Muscle layer of colon (tissue), 2 donors: Measurements from ENCODE around the gene CD58.
"Not testable (repeated sequence)": the region's sequence is repeated elsewhere in the genome, so short reads cannot be mapped to it uniquely, and the experiment has no call there.

Experiments used
- H3K27ac ChIP-seq: one replicate; pipeline ENCODE4 v1.7.0; 2013; ENCODE audit warnings: low read depth, mild to moderate bottlenecking, low read length, moderate library complexity
- H3K27me3 ChIP-seq, 2 donors: one replicate each; pipeline ENCODE4 v1.7.0; 2013; ENCODE audit warnings: low read length in 2 of 2, mild to moderate bottlenecking in 2 of 2; ENCODE audit not compliant: insufficient read depth in 2 of 2, control insufficient read depth in 1 of 2
- H3K36me3 ChIP-seq: one replicate; pipeline ENCODE4 v1.7.0; 2013; ENCODE audit warnings: mild to moderate bottlenecking, low read length; ENCODE audit not compliant: insufficient read depth
- H3K4me1 ChIP-seq: one replicate; pipeline ENCODE4 v1.7.0; 2013; ENCODE audit warnings: mild to moderate bottlenecking, low read length; ENCODE audit not compliant: insufficient read depth
- H3K4me3 ChIP-seq, 2 donors: one replicate each; pipeline ENCODE4 v1.7.0; 2013; ENCODE audit warnings: low read length in 2 of 2, low read depth in 1 of 2, mild to moderate bottlenecking in 1 of 2, moderate library complexity in 1 of 2
- H3K9ac ChIP-seq: one replicate; pipeline ENCODE4 v1.7.0; 2013; ENCODE audit warnings: low read length
- H3K9me3 ChIP-seq: one replicate; pipeline ENCODE4 v1.7.0; 2013; ENCODE audit warnings: mild to moderate bottlenecking, low read length
- donor health status: abdominal sarcoma.
- donor health status: Adenocarcinoma of cecum.

Gene CD58

DNA sequence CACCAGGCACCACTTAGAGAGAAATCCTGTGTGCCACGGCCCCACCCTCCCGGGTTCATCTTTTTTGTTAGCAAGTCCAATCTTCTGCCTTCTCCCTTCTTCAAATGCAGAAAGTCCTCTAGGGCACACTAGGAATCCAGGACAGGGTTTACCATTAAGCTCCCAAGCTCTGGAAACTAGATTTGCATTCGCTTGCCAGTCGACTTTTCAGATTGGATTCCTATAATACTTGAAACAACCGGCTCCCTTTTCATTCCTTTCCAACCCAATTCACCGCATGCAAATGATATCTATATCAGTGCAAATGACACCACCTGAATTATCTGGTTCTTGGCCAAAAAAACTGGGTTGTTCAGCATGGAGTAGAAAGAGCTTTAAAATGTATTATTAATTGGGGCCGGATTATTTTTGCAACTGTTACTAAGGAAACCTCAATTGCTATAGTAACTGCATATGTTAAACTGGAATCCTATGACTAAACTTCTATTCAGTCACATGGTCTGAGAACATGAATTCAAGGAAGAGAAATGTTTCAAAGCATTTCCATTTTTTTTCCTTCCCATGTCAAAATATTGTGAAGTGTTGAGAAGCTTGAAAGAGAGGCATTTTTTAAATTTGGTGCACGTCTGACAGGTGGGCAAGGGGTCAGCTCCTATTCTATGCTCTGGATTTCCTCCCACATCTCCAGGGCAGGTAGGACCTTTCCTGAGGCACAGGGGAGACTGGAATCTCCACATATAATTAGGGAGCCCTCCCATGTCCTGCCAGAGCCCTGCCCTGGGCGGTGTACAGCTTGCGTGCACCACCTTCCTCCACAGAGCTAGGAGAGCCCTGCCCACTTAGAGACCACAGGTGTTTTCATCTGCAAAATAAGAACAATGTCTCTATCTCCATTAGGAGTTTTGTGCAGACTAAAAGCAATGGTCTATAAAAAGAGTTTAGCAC, 20.5 kb upstream of the CD58 start:
- not testable (repeated sequence) for H3K27ac ChIP-seq, H3K36me3 ChIP-seq, H3K9ac ChIP-seq, H3K27me3 ChIP-seq, H3K4me3 ChIP-seq, H3K4me1 ChIP-seq, H3K9me3 ChIP-seq

DNA sequence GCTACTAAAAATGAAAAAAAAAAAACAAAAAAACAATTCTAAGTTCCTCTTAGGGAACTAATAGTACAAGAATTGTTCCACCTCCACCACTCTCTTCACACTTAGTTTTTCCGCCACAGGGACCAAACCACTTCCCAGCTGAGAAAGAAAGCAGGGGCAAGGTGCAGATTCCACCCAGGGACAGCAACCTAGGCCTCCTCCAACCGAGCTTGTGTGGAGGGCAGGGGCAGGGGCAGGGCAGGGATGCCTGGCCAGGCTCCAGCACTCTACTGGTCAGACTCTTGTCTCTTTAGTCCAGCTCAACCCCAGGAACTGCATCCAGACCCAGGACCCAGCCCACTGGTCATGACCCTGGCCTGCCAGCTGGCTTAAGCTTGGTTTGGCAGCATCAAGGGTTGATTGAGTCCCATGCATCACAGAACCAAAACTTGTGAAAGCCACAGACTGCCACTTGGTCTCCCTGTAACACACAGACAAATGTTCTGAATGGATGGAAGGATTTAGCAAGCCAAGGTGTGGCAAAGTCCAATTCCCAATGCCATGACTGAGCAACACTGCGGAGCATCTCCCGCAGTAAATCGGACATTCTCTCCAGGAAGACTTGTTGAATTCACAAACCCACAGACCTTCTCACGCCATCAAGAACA, 19.7 kb upstream of the CD58 start:
- not testable (repeated sequence) for H3K27ac ChIP-seq, H3K9ac ChIP-seq, H3K9me3 ChIP-seq, H3K4me1 ChIP-seq, H3K4me3 ChIP-seq, H3K27me3 ChIP-seq, H3K36me3 ChIP-seq

DNA sequence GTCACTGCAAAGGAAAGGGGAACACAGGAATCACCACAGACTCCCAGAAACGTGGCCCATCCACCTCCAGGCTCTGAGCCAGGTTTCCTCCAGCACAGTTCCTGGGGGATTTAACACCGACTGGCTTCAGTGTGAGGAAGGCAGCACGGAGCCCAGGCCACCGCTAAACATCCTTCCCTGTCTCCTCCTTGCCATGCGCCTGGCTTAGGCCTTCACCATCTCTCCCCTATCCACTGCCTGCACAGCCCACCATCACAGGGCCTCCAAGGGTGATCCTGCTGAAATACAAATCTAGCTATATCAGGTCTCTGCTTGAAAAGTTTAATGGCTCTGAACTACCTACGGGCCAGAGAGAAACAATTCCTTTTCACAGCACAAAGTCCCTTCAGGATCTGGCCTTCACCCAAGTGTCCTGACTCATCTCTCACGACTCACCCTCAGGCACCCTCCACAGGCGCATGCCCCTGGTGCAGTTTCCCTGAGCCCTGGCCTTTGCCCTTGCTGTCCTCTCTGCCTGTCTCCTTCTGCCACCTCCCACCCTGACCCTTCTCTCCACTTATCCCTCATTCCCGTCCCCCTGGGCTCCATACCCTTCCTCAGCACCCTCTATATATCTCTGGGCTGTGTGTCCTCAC, 18.4 kb upstream of the CD58 start:
- H3K27ac ChIP-seq, H3K4me1 ChIP-seq, H3K9ac ChIP-seq: not testable (repeated sequence)

DNA sequence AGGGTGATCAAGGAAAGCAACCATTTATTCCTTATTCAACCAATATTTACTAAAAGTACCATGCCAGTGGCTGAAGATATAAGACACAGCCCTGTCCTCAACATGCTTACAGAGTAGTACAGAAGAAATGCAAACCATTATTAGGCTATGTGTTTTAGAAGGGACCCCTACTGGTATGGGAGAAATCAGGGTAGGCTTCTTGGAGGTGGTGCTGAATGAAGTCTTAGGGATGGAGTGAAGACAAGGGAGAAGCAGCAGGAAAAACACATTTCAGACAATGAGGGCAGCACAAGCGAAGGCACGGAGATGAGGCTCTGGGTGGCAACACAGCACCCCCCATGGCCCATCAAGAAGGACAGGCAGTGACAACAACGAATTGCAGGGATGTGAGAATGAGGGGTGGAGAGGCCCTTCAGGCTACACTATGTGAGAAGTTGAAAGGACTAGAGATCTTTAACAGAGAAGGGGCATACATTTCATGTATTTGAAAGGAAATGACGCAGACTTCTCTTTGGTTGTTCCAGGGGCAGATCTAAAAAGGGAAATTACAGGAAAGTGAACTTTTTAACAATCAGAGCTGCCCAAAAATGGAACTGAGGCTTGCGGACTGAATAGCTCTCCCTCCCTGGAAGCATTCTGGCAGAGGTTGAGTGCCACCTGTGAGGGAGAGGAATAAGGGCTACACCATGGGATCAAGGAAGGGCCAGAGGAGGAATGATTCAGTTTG, 16.8 kb upstream of the CD58 start:
- Histone ChIP-seq H3K9ac (no peak overlapping the region), H3K4me3 (no peak overlapping the region), H3K4me1 (no peaks in the 10 kb centered on the region), H3K27me3 (no peaks in the 10 kb centered on the region), H3K36me3 (no peaks in the 10 kb centered on the region), H3K27ac (no peak overlapping the region), H3K9me3 (no peaks in the 10 kb centered on the region)

More for the DNA sequence above, 18.4 kb upstream of the CD58 start:
- not testable (repeated sequence) for H3K9me3 ChIP-seq, H3K36me3 ChIP-seq, H3K27me3 ChIP-seq, H3K4me3 ChIP-seq

DNA sequence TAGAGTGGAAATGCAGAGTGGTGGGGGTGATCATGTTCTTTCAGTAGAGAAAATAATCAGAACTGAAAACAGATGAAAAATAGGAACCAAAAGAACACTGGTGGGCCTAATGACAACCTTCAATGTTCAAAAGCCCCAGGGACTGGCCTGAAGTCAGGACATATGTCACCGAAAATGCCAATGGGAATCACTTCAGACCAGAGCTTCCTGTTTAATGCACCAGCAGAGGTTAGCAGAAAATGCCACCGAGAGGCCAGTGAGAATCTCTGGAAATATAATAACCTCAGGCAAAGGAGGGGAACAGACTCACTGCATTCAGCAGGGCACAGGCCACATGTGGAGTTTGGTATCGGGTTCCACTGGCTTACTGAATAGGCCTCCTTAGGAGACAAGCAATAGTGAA, 15.9 kb upstream of the CD58 start:
- Histone ChIP-seq H3K36me3 (no peaks in the 10 kb centered on the region), H3K9ac (no peak overlapping the region), H3K27me3 (no peaks in the 10 kb centered on the region), H3K4me1 (no peaks in the 10 kb centered on the region), H3K4me3 (no peak overlapping the region), H3K9me3 (no peaks in the 10 kb centered on the region), H3K27ac (no peak overlapping the region)

DNA sequence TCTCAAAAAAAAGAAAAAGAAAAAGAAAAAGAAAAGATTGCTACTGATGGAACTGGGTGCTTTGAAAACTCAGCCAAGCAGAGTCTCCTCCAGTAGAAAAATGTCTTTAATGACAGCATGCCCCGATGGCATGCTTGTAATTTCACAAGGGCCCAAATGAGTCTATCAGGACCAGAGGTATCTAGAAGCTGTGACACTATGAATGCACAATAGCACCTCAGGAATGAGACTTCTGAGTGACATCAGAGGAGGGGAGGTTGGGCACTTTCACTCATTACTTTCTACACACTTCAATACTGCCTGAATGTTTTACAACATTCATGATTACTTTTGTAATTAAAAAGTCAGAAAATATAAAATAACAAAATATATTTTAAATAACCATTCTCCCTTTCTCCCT, 15.1 kb upstream of the CD58 start:
- no peaks in the 10 kb centered on the region for H3K27me3 ChIP-seq
- H3K4me1 ChIP-seq, result peaks cover 6% of the 10 kb centered on the region
- no peak overlapping the region for H3K27ac ChIP-seq
- no peak overlapping the region for H3K9ac ChIP-seq
- no peak overlapping the region for H3K4me3 ChIP-seq
- H3K36me3 ChIP-seq, result no peaks in the 10 kb centered on the region
- no peaks in the 10 kb centered on the region for H3K9me3 ChIP-seq

DNA sequence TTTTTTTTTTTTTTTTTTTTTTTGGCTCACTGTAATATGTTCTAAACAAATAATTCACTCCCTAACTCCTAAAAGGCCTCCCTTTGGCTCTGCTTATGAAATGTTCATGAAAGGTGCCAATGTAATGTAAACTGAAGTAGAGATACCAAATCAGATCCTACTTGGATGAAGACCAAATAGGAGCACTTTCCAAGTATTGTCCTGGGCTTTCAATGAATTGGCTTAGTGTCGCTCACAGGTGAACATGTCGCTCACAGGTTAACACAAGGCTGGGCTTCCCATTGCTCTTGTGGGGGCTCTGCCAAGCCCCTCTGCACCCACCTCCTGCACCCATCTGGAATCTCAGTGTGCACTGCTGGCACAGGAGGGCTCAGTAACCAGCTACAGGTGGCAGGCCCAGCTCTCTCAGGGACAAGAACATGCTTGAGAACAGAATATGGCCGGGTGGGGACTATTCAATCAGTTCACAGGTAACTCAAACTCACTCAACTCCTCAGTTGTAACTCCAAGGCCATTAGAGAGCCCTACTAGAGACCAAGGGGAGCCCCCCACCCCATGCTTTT, 10.6 kb upstream of the CD58 start:
- no peak overlapping the region for H3K9ac ChIP-seq
- peaks cover 6% of the 10 kb centered on the region for H3K4me1 ChIP-seq
- H3K36me3 ChIP-seq, result no peaks in the 10 kb centered on the region
- no peak overlapping the region for H3K27ac ChIP-seq
- no peaks in the 10 kb centered on the region for H3K27me3 ChIP-seq
- H3K4me3 ChIP-seq, result no peak overlapping the region
- no peaks in the 10 kb centered on the region for H3K9me3 ChIP-seq

DNA sequence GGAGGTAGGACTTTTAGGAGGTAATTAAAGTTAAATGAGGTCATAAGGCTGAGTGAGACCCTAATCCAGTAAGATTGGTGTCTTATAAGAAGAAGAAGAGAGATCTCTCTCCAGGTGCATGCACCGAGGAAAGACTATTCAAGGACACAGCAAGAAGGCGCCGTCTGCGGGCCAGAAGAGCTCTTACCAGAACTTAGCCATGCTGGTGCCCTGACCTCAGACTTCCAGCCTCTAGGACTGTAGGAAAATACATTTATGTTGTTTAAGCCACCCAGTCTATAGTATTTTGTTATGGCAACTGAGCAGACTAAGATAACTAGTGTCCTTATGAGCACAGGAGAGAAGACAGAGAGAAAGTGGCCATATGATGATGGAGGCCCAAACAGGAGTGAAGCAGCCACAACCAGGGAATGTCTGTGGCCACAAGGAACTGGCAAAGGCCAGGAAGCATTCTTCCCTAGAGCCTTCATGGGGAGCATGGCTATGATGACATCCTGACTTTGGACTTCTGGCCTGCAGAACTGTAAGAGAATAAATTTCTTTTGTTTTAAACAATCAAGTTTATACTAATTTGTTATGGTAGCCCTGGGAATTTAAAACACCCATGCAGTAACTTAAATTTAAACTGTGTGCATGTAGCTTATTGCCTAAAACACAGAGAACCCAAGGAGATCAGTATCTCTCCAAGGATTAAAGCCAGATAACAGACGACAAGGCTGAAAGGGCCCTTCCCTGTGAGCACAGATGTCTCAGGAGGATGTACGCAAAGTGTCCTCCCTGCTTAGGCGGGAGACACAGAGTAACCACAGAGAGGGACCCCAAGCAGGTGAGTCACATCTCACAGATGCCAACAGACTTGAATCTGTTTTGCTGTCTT, 9.9 kb upstream of the CD58 start:
- Histone ChIP-seq H3K4me1 (peaks cover 6% of the 10 kb centered on the region), H3K27ac (no peak overlapping the region), H3K9ac (no peak overlapping the region), H3K4me3 (no peak overlapping the region), H3K27me3 (no peaks in the 10 kb centered on the region), H3K9me3 (no peaks in the 10 kb centered on the region), H3K36me3 (no peaks in the 10 kb centered on the region)

DNA sequence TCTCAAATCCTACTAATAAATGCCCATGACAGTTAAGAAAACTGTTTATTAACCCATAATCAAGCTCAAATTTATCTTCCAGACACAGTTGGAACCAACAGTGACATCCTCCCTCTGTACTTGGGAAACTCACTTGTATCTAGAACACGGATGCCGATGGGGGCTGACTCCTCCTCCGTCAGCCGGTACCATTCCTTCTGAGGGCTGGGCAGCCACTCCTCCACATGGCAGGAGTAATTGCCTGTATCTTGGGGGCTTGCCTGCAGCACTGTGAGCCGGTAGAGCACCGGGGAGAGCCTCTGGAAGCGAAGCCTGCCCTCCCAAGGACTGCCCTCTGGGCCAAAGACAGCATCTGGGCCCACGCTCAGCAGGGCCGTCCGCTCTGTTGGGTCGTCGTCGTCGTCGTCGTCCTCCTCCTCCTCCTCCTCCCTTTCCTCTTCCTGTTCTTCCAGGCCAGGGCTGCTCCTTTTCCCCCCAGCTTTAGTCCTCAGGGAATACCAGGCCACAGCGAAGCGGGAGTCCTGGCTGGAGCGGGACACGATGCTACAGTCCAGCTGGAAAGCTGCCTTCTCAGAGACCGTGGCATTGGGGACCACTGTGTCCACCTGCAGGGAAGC, 8.5 kb upstream of the CD58 start:
- H3K27me3 ChIP-seq, result no peaks in the 10 kb centered on the region
- H3K36me3 ChIP-seq, result no peaks in the 10 kb centered on the region
- no peak overlapping the region for H3K27ac ChIP-seq
- no peak overlapping the region for H3K9ac ChIP-seq
- H3K4me1 ChIP-seq, result peaks cover 15% of the 10 kb centered on the region
- no peaks in the 10 kb centered on the region for H3K9me3 ChIP-seq
- H3K4me3 ChIP-seq, result no peak overlapping the region

DNA sequence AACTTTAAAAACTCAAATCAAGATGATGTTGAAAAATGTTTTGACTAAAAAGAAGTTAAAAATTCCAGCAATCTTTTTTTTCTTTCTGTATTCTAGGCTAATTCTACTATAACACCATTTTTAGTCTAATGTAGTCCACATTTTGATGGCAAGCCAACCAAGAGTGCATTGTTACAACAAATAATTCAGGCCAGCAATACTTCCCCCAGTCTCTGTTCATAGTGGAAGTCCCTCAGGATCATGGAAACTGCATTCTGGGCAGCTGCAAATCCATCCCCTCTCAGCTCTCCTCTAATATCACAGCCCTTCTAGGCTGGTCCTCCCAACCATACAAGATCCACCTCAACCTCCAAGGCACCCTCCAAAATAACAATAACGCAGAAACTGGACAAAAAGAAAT, 7.8 kb upstream of the CD58 start:
- peaks cover 16% of the 10 kb centered on the region for H3K4me1 ChIP-seq
- H3K27ac ChIP-seq, result no peak overlapping the region
- no peaks in the 10 kb centered on the region for H3K9me3 ChIP-seq
- no peaks in the 10 kb centered on the region for H3K36me3 ChIP-seq
- no peaks in the 10 kb centered on the region for H3K27me3 ChIP-seq
- H3K9ac ChIP-seq, result no peak overlapping the region
- H3K4me3 ChIP-seq, result no peak overlapping the region
